Karpas-422 (cell line): ENCODE measurements around the gene ORMDL2. TPM values are rescaled to one million over a fixed set of nuclear protein-coding genes. Genes with fewer than 3 reads are reported as not detected.
"Not testable (repeated sequence)": the region's sequence is repeated elsewhere in the genome, so short reads cannot be mapped to it uniquely, and the experiment has no call there.

ENCODE experiments used
- DNase-seq: peaks from one replicate; pipeline ENCODE4 v3.0.0-alpha.2; 2015
- H2AFZ ChIP-seq: fragments of 200-600 bp; sonication (generic); 2 replicates; pipeline ENCODE4 v1.6.1; 2014; ENCODE audit warnings: antibody characterized with exemption, low read length, mixed read lengths
- H3K27ac ChIP-seq: fragments of 200-600 bp; sonication (generic); 2 replicates; pipeline ENCODE4 v1.5.1; 2014; ENCODE audit warnings: mild to moderate bottlenecking, low read length, moderate library complexity
- H3K27me3 ChIP-seq: fragments of 200-600 bp; sonication (generic); 2 replicates; pipeline ENCODE4 v1.6.1; 2014; ENCODE audit warnings: low read length, mixed read lengths
- H3K36me3 ChIP-seq: fragments of 200-600 bp; sonication (generic); 2 replicates; pipeline ENCODE4 v1.6.1; 2014; ENCODE audit warnings: low read length, mixed read lengths; ENCODE audit not compliant: insufficient read depth
- H3K4me1 ChIP-seq: fragments of 200-600 bp; sonication (generic); 2 replicates; pipeline ENCODE4 v1.6.1; 2014; ENCODE audit warnings: mild to moderate bottlenecking, low read length, mixed read lengths
- H3K4me2 ChIP-seq: fragments of 200-600 bp; sonication (generic); 2 replicates; pipeline ENCODE4 v1.6.1; 2014; ENCODE audit warnings: low read length, low read depth, mild to moderate bottlenecking; ENCODE audit not compliant: poor library complexity, severe bottlenecking
- H3K4me3 ChIP-seq: fragments of 200-600 bp; sonication (generic); 2 replicates; pipeline ENCODE4 v1.5.1; 2014; ENCODE audit warnings: mild to moderate bottlenecking, antibody characterized with exemption, low read length, mixed read lengths
- H3K79me2 ChIP-seq: fragments of 200-600 bp; sonication (generic); 2 replicates; pipeline ENCODE4 v1.6.1; 2014; ENCODE audit warnings: mild to moderate bottlenecking, low read length, mixed read lengths
- H3K9ac ChIP-seq: fragments of 200-600 bp; sonication (generic); 2 replicates; pipeline ENCODE4 v1.6.0; 2014; ENCODE audit warnings: low read length
- H3K9me2 ChIP-seq: fragments of 200-600 bp; sonication (generic), shearing (Covaris generic); replicated peaks from 2 replicates; pipeline ENCODE4 v1.6.0; 2014; ENCODE audit warnings: mild to moderate bottlenecking, low read length, moderate library complexity; ENCODE audit not compliant: insufficient read depth
- H3K9me3 ChIP-seq: fragments of 300-700, 200-600 bp; sonication (generic); 2 replicates; pipeline ENCODE4 v1.6.1; 2014; ENCODE audit warnings: low read length, mixed read lengths
- H4K20me1 ChIP-seq: fragments of 200-600 bp; sonication (generic); 2 replicates; pipeline ENCODE4 v1.6.1; 2014; ENCODE audit warnings: mild to moderate bottlenecking, antibody characterized with exemption, low read length, low read depth; ENCODE audit not compliant: insufficient read depth
- total RNA-seq: library from RNA; depleted of rRNA; stranded (reverse); fragments of >200 nt; shearing (Covaris generic); gene quantifications from 2 replicates; pipeline ENCODE4 v1.2.3, GENCODE V29; 2014; ENCODE audit warnings: low replicate concordance; rRNA removed

Gene ORMDL2
- total RNA-seq, 1 experiment from 2014 or later: 32.6 TPM

DNA sequence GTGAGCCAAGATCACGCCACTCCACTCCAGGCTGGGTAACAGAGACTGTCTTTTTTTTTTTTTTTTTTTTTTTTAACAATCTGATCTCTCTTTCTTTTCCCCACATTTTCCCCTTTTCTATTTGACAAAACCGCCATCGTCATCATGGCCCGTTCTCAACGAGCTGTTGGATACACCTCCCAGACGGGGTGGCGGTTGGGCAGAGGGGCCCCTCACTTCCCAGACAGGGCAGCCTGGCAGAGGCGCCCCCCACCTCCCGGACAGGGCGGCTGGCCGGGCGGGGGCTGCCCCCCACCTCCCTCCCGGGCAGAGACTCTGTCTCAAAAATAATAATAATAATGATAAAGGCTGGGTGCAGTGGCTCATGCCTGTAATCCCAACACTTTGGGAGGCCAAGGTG, 45.1 kb downstream of the ORMDL2 start:
- H3K4me1 ChIP-seq: peaks cover 18% of the 10 kb centered on the region
- H3K27me3 ChIP-seq, H3K79me2 ChIP-seq, DNase-seq, H3K4me3 ChIP-seq, H3K4me2 ChIP-seq, H3K27ac ChIP-seq, H3K9ac ChIP-seq, H4K20me1 ChIP-seq, H3K9me2 ChIP-seq, H3K36me3 ChIP-seq, H3K9me3 ChIP-seq, H2AFZ ChIP-seq: not testable (repeated sequence)

DNA sequence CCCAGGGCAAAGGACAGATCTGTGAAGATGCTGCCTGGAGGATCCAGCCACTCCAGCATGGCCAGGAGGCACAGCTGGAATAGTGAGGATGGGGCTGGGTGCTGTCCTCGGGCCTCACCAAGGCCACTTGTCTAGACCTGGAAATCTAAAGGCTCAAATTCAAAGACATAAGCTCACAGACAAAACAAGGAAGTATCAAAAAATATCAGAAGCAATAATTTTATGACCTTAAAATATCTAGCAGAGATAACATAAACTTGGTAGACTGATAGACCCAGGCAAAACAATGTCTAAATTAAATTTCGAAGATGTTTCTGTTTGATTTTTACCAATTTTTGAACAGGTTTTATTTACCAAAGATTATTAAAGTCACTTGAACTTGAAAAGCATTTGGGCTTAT, 47.5 kb downstream of the ORMDL2 start:
- Histone ChIP-seq H3K4me3 (no peak overlapping the region), H4K20me1 (no peaks in the 10 kb centered on the region), H2AFZ (no peak overlapping the region), H3K9me2 (no peaks in the 10 kb centered on the region), H3K9ac (no peak overlapping the region), H3K36me3 (no peaks in the 10 kb centered on the region), H3K79me2 (no peaks in the 10 kb centered on the region), H3K4me2 (no peak overlapping the region), H3K27me3 (no peaks in the 10 kb centered on the region), H3K27ac (no peak overlapping the region), H3K4me1 (peaks cover 7% of the 10 kb centered on the region), H3K9me3 (no peaks in the 10 kb centered on the region)
- no peak for DNase-seq

DNA sequence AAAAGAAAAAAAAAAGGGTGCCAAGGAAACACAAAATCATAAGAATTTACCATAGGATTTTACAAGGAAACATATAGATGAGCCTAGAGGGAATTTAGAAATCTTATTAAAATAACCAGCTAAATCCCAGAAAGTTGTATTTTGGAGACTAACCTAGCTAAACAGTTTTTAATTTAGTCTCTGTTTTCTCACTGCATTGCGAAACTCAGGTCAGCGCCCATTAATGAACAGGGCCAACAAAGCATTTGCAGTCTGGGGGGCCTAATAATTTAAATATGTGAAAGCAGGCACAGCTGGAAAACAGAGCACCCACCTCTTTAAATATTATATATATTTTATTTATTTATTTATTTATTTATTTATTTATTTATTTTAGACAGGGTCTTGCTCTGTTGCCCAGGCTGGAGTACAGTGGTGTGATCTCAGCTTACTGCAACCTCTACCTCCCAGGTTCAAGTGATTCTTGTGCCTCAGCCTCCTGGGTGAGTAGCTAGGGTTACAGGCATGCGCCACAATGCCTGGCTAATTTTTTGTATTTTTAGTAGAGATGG, 48.7 kb downstream of the ORMDL2 start:
- H3K9me2 ChIP-seq, H4K20me1 ChIP-seq, H3K4me3 ChIP-seq, H3K79me2 ChIP-seq, H2AFZ ChIP-seq, DNase-seq, H3K27me3 ChIP-seq, H3K4me2 ChIP-seq, H3K9ac ChIP-seq, H3K4me1 ChIP-seq, H3K9me3 ChIP-seq, H3K36me3 ChIP-seq, H3K27ac ChIP-seq: not testable (repeated sequence)

Other genes with a start within 250 kb of the ORMDL2 start
- not detected in 2 replicates for gene OR2AP1, start 245.6 kb upstream of the ORMDL2 start, total RNA-seq
- not detected in 2 replicates for gene OR10P1, start 181.1 kb upstream of the ORMDL2 start, total RNA-seq
- gene ITGA7, start 110.1 kb upstream of the ORMDL2 start, total RNA-seq: 0.78 and 2.6 TPM in 2 replicates
- 83.4 and 191 TPM in 2 replicates for gene BLOC1S1, start 102.0 kb upstream of the ORMDL2 start, total RNA-seq
- 12.4 and 12.8 TPM in 2 replicates for gene RDH5, start 97.6 kb upstream of the ORMDL2 start, total RNA-seq
- 150 and 266 TPM in 2 replicates for gene CD63, start 89.0 kb upstream of the ORMDL2 start, total RNA-seq
- 2.9 and 7.8 TPM in 2 replicates for gene GDF11, start 74.9 kb upstream of the ORMDL2 start, total RNA-seq
- gene SARNP, start 317 bp upstream of the ORMDL2 start, total RNA-seq: 64.9 and 100 TPM in 2 replicates
- gene DNAJC14, start 11.5 kb downstream of the ORMDL2 start, total RNA-seq: 28.6 and 36.9 TPM in 2 replicates
- gene MMP19, start 24.9 kb downstream of the ORMDL2 start, total RNA-seq: 0.11 TPM in 1 of 2 replicates, not detected in the other
- 58.9 and 63.8 TPM in 2 replicates for gene PYM1, start 109.9 kb downstream of the ORMDL2 start, total RNA-seq
- 70.4 and 88.5 TPM in 2 replicates for gene DGKA, start 113.1 kb downstream of the ORMDL2 start, total RNA-seq
- 8.8 and 9.7 TPM in 2 replicates for gene PMEL, start 148.0 kb downstream of the ORMDL2 start, total RNA-seq
- 35.3 and 49.9 TPM in 2 replicates for gene CDK2, start 148.8 kb downstream of the ORMDL2 start, total RNA-seq
- gene RAB5B, start 156.0 kb downstream of the ORMDL2 start, total RNA-seq: 43.8 and 62.4 TPM in 2 replicates
- 3.1 and 11.0 TPM in 2 replicates for gene SUOX, start 179.2 kb downstream of the ORMDL2 start, total RNA-seq
- gene IKZF4, start 203.0 kb downstream of the ORMDL2 start, total RNA-seq: 1.0 and 7.4 TPM in 2 replicates
- gene RPS26, start 223.9 kb downstream of the ORMDL2 start, total RNA-seq: 417 and 1,471 TPM in 2 replicates